NB4 (cell line): Measurements from ENCODE around the gene CASKIN1.

Source experiments
- DNase-seq: peaks from one replicate; pipeline ENCODE4 v3.0.0; 2010; ENCODE audit warnings: low read depth
- H3K4me3 ChIP-seq: one replicate; pipeline ENCODE4 v1.5.1; 2011; ENCODE audit warnings: mild to moderate bottlenecking, low read depth, low read length, moderate library complexity
- CTCF ChIP-seq: IDR thresholded peaks from one replicate; pipeline ENCODE4 v1.5.1; 2012; ENCODE audit warnings: low read depth, low read length
- MYC ChIP-seq: IDR thresholded peaks from 2 replicates; pipeline ENCODE4 v1.6.1; 2011; ENCODE audit warnings: low read depth, low read length
- POLR2A ChIP-seq: IDR thresholded peaks from 2 replicates; pipeline ENCODE4 v1.6.1; 2011; ENCODE audit warnings: mild to moderate bottlenecking; ENCODE audit not compliant: insufficient read length; ENCODE audit errors: extremely low read depth
- TF ChIP-seq, protein P1 (sequence below): IDR thresholded peaks from 2 replicates; pipeline ENCODE4 v1.6.1; 2011; ENCODE audit warnings: low read depth, low read length

Gene CASKIN1

GRCh38 chr16:2150418-2151187 is 45.8 kb downstream of the CASKIN1 start:
- TF ChIP-seq CTCF = peak; percentile 15
- TF ChIP-seq, protein P1, sequence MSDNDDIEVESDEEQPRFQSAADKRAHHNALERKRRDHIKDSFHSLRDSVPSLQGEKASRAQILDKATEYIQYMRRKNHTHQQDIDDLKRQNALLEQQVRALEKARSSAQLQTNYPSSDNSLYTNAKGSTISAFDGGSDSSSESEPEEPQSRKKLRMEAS = no peak
- peak overlapping the region; percentile 9 for H3K4me3 ChIP-seq
- peak; percentile 73 for DNase-seq

GRCh38 chr16:2149630-2150417 is 46.6 kb downstream of the CASKIN1 start:
- DNase-seq = peak; percentile 65
- H3K4me3 ChIP-seq = no peak overlapping the region
- TF ChIP-seq, protein P1 = peak; percentile 44; the same call in 1 of the 2 replicates
- TF ChIP-seq MYC = 0 out of 2 replicates have a peak, but pooled peaks have one; percentile 24
- TF ChIP-seq CTCF = no peak
- TF ChIP-seq POLR2A = peak; percentile 4

DNA sequence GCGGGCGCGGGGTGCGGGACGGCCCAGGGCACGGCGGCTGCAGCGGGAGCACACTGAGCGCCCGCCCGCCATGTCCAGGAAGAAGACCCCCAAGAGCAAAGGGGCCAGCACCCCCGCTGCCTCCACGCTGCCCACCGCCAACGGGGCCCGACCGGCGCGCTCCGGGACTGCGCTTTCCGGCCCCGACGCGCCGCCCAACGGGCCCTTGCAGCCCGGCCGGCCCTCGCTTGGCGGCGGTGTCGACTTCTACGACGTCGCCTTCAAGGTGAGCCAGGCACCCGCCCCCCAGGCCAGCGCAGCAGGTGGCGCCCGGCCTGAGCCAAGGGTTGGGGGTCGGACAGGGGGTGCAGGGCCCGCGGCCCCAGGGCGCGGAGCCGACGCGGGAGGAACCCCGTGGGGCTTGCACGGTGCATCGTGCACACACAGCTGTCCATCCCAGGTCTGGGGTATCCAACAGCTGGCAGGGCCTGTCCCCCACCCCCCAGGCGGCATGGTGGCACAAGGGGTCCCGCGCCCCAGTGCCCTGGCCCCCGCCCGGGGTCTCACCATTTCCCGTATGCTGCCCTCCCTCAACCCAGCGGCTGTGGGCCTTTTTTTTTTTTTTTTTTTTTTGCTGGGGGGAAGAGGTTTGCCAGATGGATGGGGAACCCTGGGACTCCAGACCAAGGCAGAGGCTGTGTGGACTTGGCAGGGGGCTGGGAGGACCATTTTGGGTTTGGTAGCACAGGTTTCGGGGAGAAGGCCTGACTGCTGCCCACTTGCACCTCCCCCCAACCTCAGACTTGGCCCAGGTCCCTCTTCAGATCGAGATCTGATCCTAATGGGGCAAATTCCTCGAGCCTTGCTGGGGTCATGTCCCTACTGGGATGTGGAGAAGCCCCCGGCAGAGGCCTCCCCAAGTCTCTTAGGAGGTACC is 47.4 kb downstream of the CASKIN1 start:
- DNase-seq = peak; percentile 46
- TF ChIP-seq POLR2A (peak; percentile 3), CTCF (no peak)
- no peak overlapping the region for H3K4me3 ChIP-seq

DNA sequence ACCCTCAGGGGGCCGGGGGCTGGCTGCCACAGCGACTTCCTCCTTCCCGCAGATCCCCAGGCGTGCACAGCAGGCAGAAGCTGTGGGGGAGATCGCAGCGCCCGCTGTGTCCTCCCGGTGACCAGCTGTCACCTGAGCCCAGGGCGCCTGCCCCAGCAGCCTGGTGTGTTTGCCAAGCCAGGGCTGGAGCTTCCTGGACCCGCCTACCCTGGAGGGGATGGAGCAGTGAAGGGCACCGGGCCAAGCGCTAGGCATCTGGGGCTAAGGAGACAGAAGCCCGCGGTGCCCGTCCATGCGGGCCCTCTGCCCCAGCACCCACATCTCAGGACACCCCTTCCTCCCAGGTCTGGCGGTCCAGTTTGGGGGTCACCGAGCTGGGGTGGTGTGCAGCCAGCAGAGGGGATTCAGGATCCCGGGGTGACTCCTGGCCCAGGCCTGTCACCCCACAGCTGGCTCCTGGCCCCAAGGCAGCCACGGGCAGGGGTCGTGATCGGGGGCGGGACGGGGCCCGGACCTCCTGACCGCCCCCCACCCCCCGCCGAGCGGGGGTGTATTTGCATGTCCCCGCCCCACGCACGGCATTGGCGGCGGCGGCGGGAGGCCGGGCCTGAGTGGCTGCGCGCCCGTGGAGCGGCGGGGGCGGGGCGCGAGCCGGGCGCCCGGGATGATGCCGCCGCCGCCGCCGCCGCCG is 48.3 kb downstream of the CASKIN1 start, which contains the start of gene RAB26:
TSS of gene RAB26 (plus strand) at position 645 of the 691 bp plus-strand sequence. CDS start 159 bp downstream, outside the sequence.
- TF ChIP-seq POLR2A = no peak
- no peak for TF ChIP-seq MYC
- TF ChIP-seq, protein P1 = 0 out of 2 replicates have a peak, but pooled peaks have one; percentile 20
- TF ChIP-seq CTCF = no peak
- peak; percentile 81 for DNase-seq
- no peak within 1 kb of the TSS for H3K4me3 ChIP-seq

- DNase-seq = no peak
- TF ChIP-seq, protein P1 = no peak
- TF ChIP-seq MYC = no peak
- TF ChIP-seq CTCF = no peak
- no peak for TF ChIP-seq POLR2A
- H3K4me3 ChIP-seq = no peak overlapping the region
These were observed 49.0 kb downstream of the CASKIN1 start for GRCh38 chr16:2147378-2147777.
